ENCODE measurements around the gene GRM1.

Gene GRM1

DNA sequence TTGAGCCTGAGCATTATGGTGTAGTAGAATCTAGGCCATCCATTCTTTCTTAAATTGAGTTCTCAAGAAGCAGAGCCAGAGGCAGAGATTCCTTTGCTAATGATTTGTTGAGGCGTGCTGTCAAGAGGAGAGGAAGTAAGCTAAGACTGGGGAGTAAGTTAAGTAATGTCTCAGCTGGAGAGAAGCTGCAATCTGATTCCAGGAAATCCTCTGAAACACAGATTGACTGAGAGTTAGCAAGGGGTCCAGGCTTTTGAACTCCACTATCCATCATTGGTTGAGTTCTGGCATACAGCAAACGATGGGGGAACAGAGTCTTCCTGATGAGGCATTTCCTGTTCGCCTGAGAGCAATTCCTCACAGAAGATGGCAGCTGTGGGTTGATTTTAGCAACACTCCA lies 307.3 kb downstream of the GRM1 start:
- no peak for DNase-seq

DNA sequence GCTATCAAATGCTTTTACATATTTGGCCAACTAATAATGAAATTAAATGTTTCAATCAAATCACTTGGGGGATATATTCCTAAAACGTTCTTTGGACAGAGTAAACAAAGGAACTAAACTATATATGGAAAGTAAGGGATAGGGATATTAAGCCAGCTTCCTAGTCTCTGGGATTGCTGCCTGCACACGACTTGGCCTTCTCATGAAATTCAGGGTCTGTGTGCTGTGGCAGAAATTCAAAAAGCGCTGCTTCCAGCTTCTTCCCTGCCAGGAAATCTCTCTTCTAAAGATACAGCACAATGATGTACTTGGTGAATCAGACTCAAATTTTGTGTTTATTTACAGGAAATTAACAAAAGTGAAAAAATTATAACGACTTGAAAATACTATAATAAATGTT lies 308.5 kb downstream of the GRM1 start:
- DNase-seq: no peak

- peak in 1 of 2 experiments; percentile 24 for DNase-seq
Observed at GRCh38 chr6:146339716-146340115, 310.9 kb downstream of the GRM1 start.

DNA sequence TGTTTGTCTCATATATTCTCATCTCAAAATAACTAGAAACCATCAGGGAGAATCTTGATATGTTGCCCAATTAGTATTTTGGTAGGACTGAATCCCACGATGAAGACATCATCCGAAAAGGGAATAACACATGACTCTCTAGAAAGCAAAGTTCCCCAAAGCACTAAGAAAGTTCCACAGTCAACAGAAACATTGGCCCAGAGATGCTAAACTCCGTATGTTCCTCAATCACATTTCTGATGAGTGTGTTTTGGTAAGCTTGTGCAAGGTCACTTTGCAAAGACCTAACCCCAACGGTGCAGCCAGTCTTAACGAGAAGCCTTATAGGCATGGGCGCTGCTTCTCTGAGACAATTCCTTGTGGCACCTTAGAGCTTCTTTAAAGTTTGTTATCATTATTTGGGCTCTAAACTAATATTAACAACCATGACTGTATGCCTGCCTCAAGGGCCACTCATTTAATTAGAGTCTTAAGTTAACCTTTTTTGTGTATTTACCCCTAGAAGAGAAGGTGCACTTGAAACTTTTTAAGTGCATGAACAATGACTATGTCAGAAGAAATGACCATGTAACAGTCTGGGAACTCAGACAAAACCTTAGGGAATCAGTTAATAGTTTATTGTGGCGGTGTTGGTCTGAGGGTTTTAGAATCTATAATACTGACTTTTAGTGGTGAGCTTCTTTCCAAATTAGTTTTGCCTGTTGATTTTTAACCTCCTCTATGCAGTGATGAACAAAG lies 312.8 kb downstream of the GRM1 start:
- no peak for DNase-seq

DNA sequence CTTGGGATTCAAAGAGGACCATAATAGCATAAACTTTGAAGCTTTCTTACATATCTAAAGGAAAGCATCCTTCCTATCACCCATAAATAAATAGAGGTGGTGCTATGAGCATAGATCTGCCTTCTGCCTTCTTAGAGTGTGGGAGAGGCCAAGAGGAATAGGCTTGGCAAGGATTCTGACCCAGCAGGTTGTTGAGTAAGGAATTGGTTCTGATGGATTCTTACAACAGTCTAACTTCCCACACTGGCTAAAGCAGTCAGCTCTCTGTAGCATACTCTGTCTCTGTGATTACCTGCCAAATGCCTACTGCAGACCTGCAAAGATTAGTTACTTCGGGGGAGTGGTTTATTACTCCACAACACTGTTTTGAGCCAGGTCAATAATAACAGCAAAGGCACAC lies 316.7 kb downstream of the GRM1 start:
- no peak for DNase-seq

- no peak for DNase-seq
Observed at GRCh38 chr6:146347090-146347489, 318.2 kb downstream of the GRM1 start.

DNA sequence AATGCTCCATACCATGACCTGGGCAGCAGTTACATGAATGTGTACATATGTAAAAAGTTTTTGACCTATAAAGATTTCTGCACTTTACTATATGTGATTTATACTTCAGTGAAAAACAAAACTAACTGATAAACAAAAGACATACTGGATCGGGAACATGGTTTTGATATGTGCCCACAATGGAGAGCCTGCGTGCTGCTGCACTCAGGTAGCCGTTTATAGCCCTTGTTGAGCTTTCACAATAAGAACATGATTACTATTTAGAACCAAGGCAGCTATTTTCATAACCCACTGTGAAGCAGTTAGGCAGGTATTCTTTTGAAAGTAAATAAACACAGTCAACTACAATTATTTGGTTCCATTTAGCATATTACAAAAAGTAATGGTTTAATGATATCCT lies 318.8 kb downstream of the GRM1 start:
- no peak for DNase-seq

DNA sequence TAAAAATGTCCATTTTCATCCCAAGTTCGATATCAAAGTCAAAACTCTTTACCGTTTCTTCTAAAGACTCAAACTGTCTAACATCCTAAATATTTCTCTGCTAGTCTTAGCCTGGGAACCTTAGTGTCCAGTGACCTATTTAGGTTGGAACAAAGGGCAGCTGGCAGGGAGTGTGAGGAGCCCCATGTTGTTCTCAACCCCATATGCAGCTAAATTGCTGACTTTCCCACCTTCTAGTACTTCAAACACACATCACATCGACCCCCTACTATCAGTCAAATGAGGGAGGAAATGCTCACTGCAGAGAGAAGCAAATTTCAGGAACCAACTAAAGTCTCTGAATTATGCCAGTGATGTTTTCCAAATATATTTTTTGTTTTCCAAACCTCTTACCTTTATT lies 322.2 kb downstream of the GRM1 start:
- DNase-seq: no peak

DNA sequence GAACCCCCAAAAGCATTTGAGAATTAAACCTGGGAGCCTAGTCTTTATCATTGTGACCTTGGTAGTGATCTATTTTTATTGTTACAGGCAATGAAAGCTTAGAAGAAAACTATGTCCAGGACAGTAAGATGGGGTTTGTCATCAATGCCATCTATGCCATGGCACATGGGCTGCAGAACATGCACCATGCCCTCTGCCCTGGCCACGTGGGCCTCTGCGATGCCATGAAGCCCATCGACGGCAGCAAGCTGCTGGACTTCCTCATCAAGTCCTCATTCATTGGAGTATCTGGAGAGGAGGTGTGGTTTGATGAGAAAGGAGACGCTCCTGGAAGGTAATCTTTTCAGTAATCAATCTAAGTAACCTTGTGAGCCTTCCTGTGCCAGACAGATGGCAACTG lies 323.3 kb downstream of the GRM1 start:
- no peak for DNase-seq

- no peak for DNase-seq
Observed at GRCh38 chr6:146354451-146354850, 325.6 kb downstream of the GRM1 start.

DNA sequence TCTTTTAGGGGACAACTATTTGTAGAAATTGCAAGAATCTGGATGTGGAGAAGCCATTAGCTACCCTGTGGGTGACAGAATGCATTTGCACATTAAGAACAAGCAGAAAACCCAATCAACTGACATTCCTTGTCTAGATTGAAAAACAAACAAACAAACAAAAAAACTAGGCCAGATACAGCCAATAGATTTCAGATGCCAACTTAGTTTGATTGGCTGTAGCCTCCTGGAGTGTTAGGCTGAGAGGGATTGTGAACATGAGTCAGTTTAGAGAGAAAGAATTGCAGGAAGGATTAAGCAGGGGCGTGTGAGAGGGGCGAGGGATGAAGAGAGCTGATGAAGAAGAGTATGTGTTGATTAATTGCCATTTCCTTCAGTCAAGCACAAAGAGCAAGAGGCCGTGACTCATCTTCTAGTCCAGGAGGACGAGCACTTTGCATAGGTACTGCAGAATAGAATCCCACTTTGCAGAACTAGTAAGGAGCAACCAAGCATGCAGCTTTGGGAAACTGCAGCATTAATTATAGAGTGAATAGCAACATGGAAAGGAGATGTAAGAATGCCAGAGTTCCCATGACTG lies 326.7 kb downstream of the GRM1 start:
- no peak for DNase-seq

DNA sequence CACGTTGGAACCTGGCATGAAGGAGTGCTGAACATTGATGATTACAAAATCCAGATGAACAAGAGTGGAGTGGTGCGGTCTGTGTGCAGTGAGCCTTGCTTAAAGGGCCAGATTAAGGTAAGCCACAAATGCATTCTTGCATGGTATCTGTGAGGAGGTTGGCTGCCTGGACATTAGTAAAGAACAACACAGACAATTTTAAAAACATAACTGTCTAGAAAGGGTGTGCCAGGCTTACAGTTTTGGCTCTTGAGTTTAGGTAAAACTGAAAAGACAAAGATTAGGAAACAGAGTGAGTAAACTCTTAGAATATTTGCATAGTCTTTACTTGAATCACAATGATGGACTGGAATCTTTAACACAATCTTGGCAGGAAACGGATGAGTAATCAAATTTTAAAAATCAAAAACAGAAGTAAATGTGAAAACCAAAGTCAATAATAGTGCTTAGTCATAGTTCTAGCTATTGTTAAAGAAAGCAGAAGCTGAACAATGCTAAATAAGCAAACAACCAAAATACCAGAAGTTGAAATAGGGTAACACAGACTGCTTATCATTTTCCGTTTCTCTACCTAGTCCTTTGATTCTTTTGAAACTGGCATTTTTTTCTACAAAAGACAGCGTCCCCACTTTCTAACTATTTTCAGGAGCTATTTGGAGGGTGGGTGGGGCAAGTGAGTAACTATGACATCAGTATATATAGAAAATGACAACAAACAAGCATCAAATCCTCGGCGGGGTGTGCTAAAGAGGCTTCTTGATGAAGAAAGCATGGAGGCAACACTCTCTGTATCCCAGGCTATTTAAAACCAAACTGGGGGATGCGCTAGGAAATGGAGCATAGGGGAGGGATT lies 328.9 kb downstream of the GRM1 start:
- DNase-seq: no peak

- no peak for DNase-seq
Observed at GRCh38 chr6:146358431-146359046, 329.7 kb downstream of the GRM1 start.

DNA sequence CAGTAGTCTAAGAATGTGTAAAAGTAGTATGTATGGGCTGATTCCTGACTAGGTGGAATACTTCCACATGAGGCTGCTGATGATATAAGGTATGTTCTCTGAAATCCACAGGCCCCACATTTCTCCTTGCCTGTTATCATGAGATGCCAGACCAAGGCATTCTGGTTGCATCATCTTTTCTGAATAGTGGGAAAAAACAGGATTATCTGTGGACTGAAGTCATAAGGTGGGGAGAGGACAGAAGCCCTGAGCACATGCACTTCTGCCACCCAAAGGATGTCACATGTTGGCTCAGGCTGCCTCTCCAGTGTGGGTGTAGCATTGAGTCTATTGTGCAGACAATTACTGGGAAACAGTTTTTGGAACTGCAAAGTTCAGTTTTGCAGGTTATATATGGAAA lies 330.3 kb downstream of the GRM1 start:
- DNase-seq: no peak

DNA sequence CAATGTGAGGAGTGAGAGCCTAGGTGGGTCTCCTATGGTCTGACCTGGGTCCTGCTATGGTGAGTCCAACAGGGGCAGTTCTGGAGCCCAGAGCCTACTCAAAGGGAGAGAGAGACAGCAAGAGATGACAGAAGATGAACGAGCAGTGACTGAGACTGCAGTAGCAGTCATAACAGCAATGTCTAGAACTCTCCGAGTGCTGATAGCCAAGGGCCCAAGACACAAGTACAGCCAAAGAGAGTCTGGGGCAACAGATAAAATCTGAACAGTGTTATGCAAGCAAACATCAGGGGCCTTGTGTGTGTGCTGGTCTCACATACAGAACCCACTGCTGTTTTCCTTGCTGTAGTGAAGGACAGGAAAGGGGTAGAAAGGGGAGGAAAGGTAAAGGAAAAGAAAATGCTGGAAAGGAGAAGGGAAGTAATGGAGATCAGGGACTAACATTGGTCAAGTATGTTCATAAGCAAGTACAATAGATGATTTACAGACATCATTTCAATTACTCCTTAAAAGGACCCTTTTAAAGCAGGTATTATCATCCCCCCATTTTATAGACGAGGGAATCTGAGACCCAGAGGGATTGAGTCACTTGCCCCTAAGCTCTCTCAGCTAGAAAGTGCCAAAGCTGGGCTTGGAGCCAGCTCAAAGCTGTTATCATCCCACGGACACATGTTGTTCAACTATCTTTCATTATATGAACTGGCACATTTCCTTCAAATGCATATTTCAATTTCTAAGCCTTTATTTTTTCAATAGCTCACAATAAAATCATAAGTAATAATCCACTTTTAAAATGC lies 332.5 kb downstream of the GRM1 start:
- DNase-seq: peak; percentile 0 to 8

DNA sequence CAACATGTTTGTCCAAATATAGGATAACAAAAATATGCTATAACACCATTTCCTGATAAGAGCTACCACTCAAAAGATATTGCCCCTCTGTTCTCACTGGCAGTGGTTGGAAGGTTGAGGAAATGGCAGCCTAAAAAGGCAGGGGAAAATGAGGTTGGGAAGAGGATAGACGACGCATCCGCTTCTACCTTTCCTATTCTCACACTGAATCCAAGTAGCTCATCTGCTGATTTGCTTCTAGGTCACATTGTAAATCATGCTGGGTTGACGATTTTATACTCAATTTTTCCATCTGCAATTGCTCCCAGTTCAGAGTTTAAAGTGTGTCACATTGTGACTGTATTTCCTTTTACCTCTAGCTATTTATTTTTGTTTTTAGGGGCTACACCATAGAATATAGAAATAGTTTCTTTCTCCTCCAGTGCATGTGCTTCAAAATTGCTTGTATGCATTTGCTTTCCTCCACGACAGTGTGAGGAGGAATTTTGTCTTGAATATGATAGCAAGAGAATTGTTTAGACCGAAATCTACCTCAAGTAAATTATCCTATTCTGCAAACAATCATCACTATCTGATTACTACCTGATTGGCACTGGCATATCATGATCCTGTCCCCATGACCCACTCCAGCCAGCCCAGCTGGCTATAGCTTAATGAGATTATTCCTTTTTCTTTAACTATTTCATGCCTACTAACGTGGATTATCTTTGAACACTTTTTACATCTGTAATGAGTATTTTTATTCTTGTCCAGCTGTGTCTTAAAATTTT lies 335.2 kb downstream of the GRM1 start:
- no peak for DNase-seq

- no peak for DNase-seq
Observed at GRCh38 chr6:146364816-146365594, 336.1 kb downstream of the GRM1 start.

GRCh38 chr6:146367061-146367460 lies 338.2 kb downstream of the GRM1 start:
- DNase-seq: no peak

GRCh38 chr6:146369866-146370265 lies 341.0 kb downstream of the GRM1 start:
- DNase-seq: no peak

DNA sequence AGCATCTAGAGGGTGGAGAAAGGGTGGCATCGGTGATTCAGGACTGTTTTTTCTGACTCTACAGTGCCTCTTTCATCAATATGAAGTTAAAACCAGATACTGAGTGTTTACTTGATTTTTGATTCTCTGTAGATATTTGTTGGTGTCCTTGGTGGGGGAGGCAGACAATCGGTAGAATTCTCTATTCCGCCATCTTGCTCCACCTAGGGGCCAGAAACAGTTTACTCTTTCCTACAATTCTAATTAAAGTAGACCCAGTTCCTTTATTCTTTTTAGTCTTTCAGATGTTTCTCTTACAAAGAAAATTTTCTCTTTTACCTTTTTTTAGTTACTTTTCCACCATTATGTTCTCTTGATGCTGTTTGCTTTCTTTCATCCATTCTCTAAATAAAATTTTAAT lies 352.6 kb downstream of the GRM1 start:
- DNase-seq: no peak

GRCh38 chr6:146388736-146389364 lies 360.0 kb downstream of the GRM1 start:
- no peak for DNase-seq
